GM19043 (cell line): ENCODE results near the gene FOXRED1.

Experiments
- ATAC-seq: cut with Tn5 transposase; IDR thresholded peaks from one replicate; pipeline ENCODE4 v1.9.1; 2021; ENCODE audit warnings: low read depth; ENCODE audit not compliant: unreplicated experiment

FOXRED1 gene

GRCh38 chr11:126310200-126310991 is 41.4 kb downstream of the FOXRED1 start:
- peak; percentile 29 for ATAC-seq

- ATAC-seq = no peak
These were observed 42.0 kb downstream of the FOXRED1 start for GRCh38 chr11:126310992-126311310.

- peak; percentile 67 for ATAC-seq
These were observed 42.7 kb downstream of the FOXRED1 start for GRCh38 chr11:126311401-126312291.

- no peak for ATAC-seq
These were observed 44.0 kb downstream of the FOXRED1 start for GRCh38 chr11:126312961-126313360.

- no peak for ATAC-seq
These were observed 44.9 kb downstream of the FOXRED1 start for GRCh38 chr11:126313826-126314225.

GRCh38 chr11:126317432-126317755 is 48.4 kb downstream of the FOXRED1 start:
- ATAC-seq = no peak

GRCh38 chr11:126317756-126318573 is 49.0 kb downstream of the FOXRED1 start:
- peak; percentile 26 for ATAC-seq

- ATAC-seq = peak; percentile 91
These were observed 49.8 kb downstream of the FOXRED1 start for GRCh38 chr11:126318574-126319373.

GRCh38 chr11:126319374-126319740 is 50.4 kb downstream of the FOXRED1 start:
- ATAC-seq = no peak

GRCh38 chr11:126322996-126323395 is 54.0 kb downstream of the FOXRED1 start:
- ATAC-seq = no peak

- ATAC-seq = no peak
These were observed 58.5 kb downstream of the FOXRED1 start for GRCh38 chr11:126327281-126328000.
